PFSK-1 (cell line): ENCODE results near the gene DCAF12.

Experiments used
- POLR2AphosphoS5 ChIP-seq: IDR thresholded peaks from 2 replicates; pipeline ENCODE4 v1.6.1; 2012; ENCODE audit warnings: low read depth, mild to moderate bottlenecking, control low read depth, low read length, moderate library complexity
- TAF1 ChIP-seq: IDR thresholded peaks from 2 replicates; pipeline ENCODE4 v1.6.1; 2012; ENCODE audit warnings: low read length, control low read depth, borderline replicate concordance; ENCODE audit not compliant: insufficient read depth
- TF ChIP-seq, protein P1 (sequence below), 2 experiments: IDR thresholded peaks; 2 replicates each; pipeline versions ENCODE4 v1.6.1 to v1.8.0; 2011 to 2012; ENCODE audit warnings: low read depth in 2 of 2, low read length in 2 of 2, control low read depth in 1 of 2, inconsistent platforms in 1 of 2, mild to moderate bottlenecking in 1 of 2, moderate library complexity in 1 of 2; ENCODE audit not compliant: insufficient read depth in 1 of 2

DNA sequence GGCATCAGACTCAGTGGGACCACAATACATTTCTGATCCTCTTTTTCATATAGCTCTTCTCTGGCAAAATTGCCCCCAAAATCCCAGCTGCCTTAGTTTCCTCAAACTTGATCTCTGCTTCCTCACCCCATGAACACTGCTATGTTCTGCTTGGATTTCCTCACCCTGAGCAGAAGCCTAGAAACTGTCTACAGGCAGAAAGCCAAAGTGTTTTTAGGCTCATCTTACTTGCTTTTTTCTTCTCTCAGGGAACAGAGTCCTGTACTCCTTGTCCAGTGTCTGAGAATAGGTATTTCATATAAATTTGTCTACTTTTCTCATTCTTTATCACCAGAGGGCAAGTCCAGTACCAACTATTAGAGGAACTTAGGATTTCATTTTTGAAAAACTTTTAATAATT lies 30.8 kb upstream of the DCAF12 start:
- TF ChIP-seq POLR2AphosphoS5 = no peak
- TF ChIP-seq, protein P1, sequence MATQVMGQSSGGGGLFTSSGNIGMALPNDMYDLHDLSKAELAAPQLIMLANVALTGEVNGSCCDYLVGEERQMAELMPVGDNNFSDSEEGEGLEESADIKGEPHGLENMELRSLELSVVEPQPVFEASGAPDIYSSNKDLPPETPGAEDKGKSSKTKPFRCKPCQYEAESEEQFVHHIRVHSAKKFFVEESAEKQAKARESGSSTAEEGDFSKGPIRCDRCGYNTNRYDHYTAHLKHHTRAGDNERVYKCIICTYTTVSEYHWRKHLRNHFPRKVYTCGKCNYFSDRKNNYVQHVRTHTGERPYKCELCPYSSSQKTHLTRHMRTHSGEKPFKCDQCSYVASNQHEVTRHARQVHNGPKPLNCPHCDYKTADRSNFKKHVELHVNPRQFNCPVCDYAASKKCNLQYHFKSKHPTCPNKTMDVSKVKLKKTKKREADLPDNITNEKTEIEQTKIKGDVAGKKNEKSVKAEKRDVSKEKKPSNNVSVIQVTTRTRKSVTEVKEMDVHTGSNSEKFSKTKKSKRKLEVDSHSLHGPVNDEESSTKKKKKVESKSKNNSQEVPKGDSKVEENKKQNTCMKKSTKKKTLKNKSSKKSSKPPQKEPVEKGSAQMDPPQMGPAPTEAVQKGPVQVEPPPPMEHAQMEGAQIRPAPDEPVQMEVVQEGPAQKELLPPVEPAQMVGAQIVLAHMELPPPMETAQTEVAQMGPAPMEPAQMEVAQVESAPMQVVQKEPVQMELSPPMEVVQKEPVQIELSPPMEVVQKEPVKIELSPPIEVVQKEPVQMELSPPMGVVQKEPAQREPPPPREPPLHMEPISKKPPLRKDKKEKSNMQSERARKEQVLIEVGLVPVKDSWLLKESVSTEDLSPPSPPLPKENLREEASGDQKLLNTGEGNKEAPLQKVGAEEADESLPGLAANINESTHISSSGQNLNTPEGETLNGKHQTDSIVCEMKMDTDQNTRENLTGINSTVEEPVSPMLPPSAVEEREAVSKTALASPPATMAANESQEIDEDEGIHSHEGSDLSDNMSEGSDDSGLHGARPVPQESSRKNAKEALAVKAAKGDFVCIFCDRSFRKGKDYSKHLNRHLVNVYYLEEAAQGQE (IDR thresholded peaks at IDR 0.05; ENCODE audit: insufficient read depth in 1 of 2, low read depth in 2 of 2, low read length in 2 of 2) = no peak
- TF ChIP-seq TAF1 = no peak
